H9 (cell line): ENCODE data around the gene DOHH. TPM values are rescaled to one million over a fixed set of nuclear protein-coding genes. Genes with fewer than 3 reads are reported as not detected.

Experiments
- DNase-seq: peaks from one replicate; pipeline ENCODE4 v3.0.0-alpha.2; 2017
- H2AFZ ChIP-seq: one replicate; pipeline ENCODE4 v1.6.1; 2013; ENCODE audit warnings: mild to moderate bottlenecking, low read length, control low read depth, moderate library complexity
- H2AK5ac ChIP-seq: 2 replicates; pipeline ENCODE4 v1.6.1; 2013; ENCODE audit warnings: low read length, control low read depth, mixed read lengths; ENCODE audit not compliant: insufficient read length
- H2BK120ac ChIP-seq: one replicate; pipeline ENCODE4 v1.6.1; 2013; ENCODE audit warnings: low read depth, mild to moderate bottlenecking, low read length, control low read depth, inconsistent platforms; ENCODE audit not compliant: poor library complexity, severe bottlenecking
- H2BK12ac ChIP-seq: 2 replicates; pipeline ENCODE4 v1.6.1; 2013; ENCODE audit warnings: low read length, control low read depth, mixed read lengths, low read depth; ENCODE audit not compliant: insufficient read length
- H2BK15ac ChIP-seq: 2 replicates; pipeline ENCODE4 v1.6.1; 2013; ENCODE audit warnings: low read depth, low read length, control low read depth
- H2BK20ac ChIP-seq: one replicate; pipeline ENCODE4 v1.6.1; 2013; ENCODE audit warnings: low read depth, mild to moderate bottlenecking, low read length, control low read depth, inconsistent platforms; ENCODE audit not compliant: poor library complexity, severe bottlenecking
- H2BK5ac ChIP-seq: 2 replicates; pipeline ENCODE4 v1.6.1; 2013; ENCODE audit warnings: low read length, control low read depth, mixed read lengths; ENCODE audit not compliant: insufficient read length
- H3K14ac ChIP-seq: 2 replicates; pipeline ENCODE4 v1.6.1; 2013; ENCODE audit warnings: low read length, control low read depth; ENCODE audit not compliant: insufficient read depth
- H3K18ac ChIP-seq: 2 replicates; pipeline ENCODE4 v1.6.1; 2013; ENCODE audit warnings: low read depth, mild to moderate bottlenecking, mixed read lengths, low read length, control low read depth; ENCODE audit not compliant: insufficient read length
- H3K23ac ChIP-seq: 2 replicates; pipeline ENCODE4 v1.6.1; 2013; ENCODE audit warnings: low read length, control low read depth, mixed read lengths, low read depth; ENCODE audit not compliant: insufficient read length
- H3K23me2 ChIP-seq: 2 replicates; pipeline ENCODE4 v1.6.1; 2013; ENCODE audit warnings: low read depth, mild to moderate bottlenecking, mixed read lengths, low read length, control low read depth; ENCODE audit not compliant: insufficient read length, poor library complexity, severe bottlenecking
- H3K27ac ChIP-seq: 2 replicates; pipeline ENCODE4 v1.5.1; 2013; ENCODE audit warnings: low read length, control low read depth, mixed read lengths, low read depth; ENCODE audit not compliant: insufficient read length
- H3K27me3 ChIP-seq: 2 replicates; pipeline ENCODE4 v1.6.1; 2013; ENCODE audit warnings: low read length, control low read depth, inconsistent platforms; ENCODE audit not compliant: insufficient read depth
- H3K4ac ChIP-seq: 2 replicates; pipeline ENCODE4 v1.6.1; 2013; ENCODE audit warnings: low read depth, mild to moderate bottlenecking, control low read depth, inconsistent platforms, low read length, moderate library complexity
- H3K4me1 ChIP-seq: 2 replicates; pipeline ENCODE4 v1.6.1; 2013; ENCODE audit warnings: low read length, control low read depth, inconsistent platforms; ENCODE audit not compliant: insufficient read depth
- H3K4me2 ChIP-seq: 2 replicates; pipeline ENCODE4 v1.6.1; 2013; ENCODE audit warnings: low read length, control low read depth, mixed read lengths; ENCODE audit not compliant: insufficient read length, insufficient read depth
- H3K56ac ChIP-seq: 2 replicates; pipeline ENCODE4 v1.6.1; 2013; ENCODE audit warnings: low read depth, mild to moderate bottlenecking, mixed read lengths, low read length, control low read depth; ENCODE audit not compliant: insufficient read length
- H3K79me1 ChIP-seq: 2 replicates; pipeline ENCODE4 v1.6.1; 2013; ENCODE audit warnings: low read depth, mild to moderate bottlenecking, moderate library complexity, low read length, control low read depth, inconsistent platforms; ENCODE audit not compliant: insufficient read depth, poor library complexity, severe bottlenecking
- H3K79me2 ChIP-seq: 2 replicates; pipeline ENCODE4 v1.6.1; 2013; ENCODE audit warnings: low read length, control low read depth, inconsistent platforms; ENCODE audit not compliant: insufficient read depth
- H3K9ac ChIP-seq: 2 replicates; pipeline ENCODE4 v1.6.1; 2013; ENCODE audit warnings: low read length, control low read depth, mixed read lengths; ENCODE audit not compliant: insufficient read length; ENCODE audit errors: extremely low read depth
- H3K9me3 ChIP-seq: one replicate; pipeline ENCODE4 v1.6.1; 2013; ENCODE audit warnings: low read depth, low read length, inconsistent platforms; ENCODE audit not compliant: control insufficient read depth
- H3T11ph ChIP-seq: one replicate; pipeline ENCODE4 v1.6.1; 2013; ENCODE audit warnings: mild to moderate bottlenecking, low read length, control low read depth, inconsistent platforms
- H4K20me1 ChIP-seq: one replicate; pipeline ENCODE4 v1.6.1; 2013; ENCODE audit not compliant: control insufficient read depth, insufficient read length, insufficient read depth
- H4K5ac ChIP-seq: 2 replicates; pipeline ENCODE4 v1.6.1; 2013; ENCODE audit warnings: low read depth, mild to moderate bottlenecking, mixed read lengths, low read length, control low read depth; ENCODE audit not compliant: insufficient read length
- H4K8ac ChIP-seq: replicated peaks from 2 replicates; pipeline ENCODE4 v1.6.1; 2013; ENCODE audit warnings: low read length, control low read depth, mixed read lengths, low read depth; ENCODE audit not compliant: insufficient read length
- H4K91ac ChIP-seq: 2 replicates; pipeline ENCODE4 v1.6.1; 2013; ENCODE audit warnings: low read depth, mild to moderate bottlenecking, moderate library complexity, mixed read lengths, low read length, control low read depth; ENCODE audit not compliant: insufficient read length
- H3K27ac Mint-ChIP-seq, 3 experiments: 2 replicates in 2 of 3; 3 replicates in 1 of 3; pipeline ENCODE4 v1.8.0; 2020 to 2021; ENCODE audit warnings: mixed read lengths in 3 of 3, mild to moderate bottlenecking in 1 of 3, moderate library complexity in 1 of 3
- H3K27me3 Mint-ChIP-seq: 2 replicates; pipeline ENCODE4 v1.8.0; 2021; ENCODE audit warnings: low read depth, mild to moderate bottlenecking, moderate library complexity, mixed read lengths
- H3K36me3 Mint-ChIP-seq, 3 experiments: 2 replicates in 2 of 3; 3 replicates in 1 of 3; pipeline ENCODE4 v1.8.0; 2020 to 2021; ENCODE audit warnings: low read depth in 3 of 3, mixed read lengths in 3 of 3; ENCODE audit not compliant: insufficient read depth in 1 of 3
- H3K4me1 Mint-ChIP-seq, 2 experiments: 2 replicates each; pipeline ENCODE4 v1.8.0; 2020; ENCODE audit warnings: mixed read lengths in 2 of 2
- H3K4me3 Mint-ChIP-seq, 2 experiments: 2 replicates in 1 of 2; 3 replicates in 1 of 2; pipeline ENCODE4 v1.8.0; 2020 to 2021; ENCODE audit warnings: mild to moderate bottlenecking in 2 of 2, mixed read lengths in 2 of 2, moderate library complexity in 1 of 2
- H3K9me3 Mint-ChIP-seq, 2 experiments: 2 replicates in 1 of 2; 3 replicates in 1 of 2; pipeline ENCODE4 v1.8.0; 2020; ENCODE audit warnings: mild to moderate bottlenecking in 2 of 2, mixed read lengths in 2 of 2, moderate library complexity in 1 of 2
- WGBS: extraction: QIAGEN DNeasy Blood & Tissue Kit; methylation state at CpG from one replicate; pipeline ENCODE4 v1.1.7; 2013; ENCODE audit warnings: missing lambda C conversion rate, low lambda C conversion rate, mixed read lengths; ENCODE audit not compliant: insufficient read length; ENCODE audit errors: extremely low coverage; 5-methylcytosine and 5-hydroxymethylcytosine counted together
- total RNA-seq: library from RNA; stranded (reverse); gene quantifications from 2 replicates; pipeline ENCODE4 v1.2.1, GENCODE V29; 2021
- TF ChIP-seq, protein P1 (sequence below): fragments of 200-600 bp; sonication (generic); conservative IDR thresholded peaks from 3 replicates; pipeline ENCODE4 v1.8.0; 2021; ENCODE audit warnings: antibody characterized with exemption, mild to moderate bottlenecking

DOHH gene
- total RNA-seq, 1 experiment from 2014 or later, result 16.5 TPM

DNA sequence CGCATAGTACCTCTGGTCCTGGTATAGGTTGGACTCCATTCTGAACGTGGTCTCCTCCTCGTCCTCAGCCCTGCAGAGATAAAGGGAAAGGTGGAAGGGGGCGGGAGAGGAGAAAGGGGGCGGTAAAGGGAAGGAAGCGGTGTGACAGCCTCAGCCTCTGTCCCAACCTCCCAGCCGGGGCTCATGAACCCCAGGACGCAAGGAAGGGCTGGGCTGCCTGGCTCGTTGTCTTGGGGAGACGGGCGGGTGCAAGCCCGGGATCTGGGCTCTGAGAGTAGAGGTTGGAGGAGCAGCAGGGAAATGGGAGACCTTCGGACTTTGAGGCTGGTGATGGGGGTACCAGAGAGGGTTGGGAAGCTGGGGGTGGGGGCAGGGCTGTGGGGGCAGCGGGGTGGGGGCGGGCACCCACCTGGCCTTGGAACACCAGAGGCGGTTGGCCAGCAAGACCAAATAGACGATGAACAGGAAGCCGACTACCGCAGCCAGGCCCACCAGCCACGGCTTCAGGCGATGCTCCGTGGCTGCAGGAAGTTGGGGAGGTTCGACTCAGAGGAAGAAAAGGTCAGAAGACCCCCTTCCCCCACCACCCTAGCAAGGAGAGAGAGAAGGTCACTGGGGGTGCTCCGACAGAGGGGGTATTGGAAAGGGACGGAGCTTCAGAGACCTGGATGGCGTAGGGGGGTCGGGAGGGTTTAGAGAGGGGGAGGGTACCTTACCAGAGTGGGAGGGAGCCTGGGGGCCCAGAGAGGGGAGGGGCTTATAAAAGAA lies 21.9 kb downstream of the DOHH start:
- no peak overlapping the region for H2AK5ac ChIP-seq
- H3K9me3 ChIP-seq, result no peaks in the 10 kb centered on the region
- H3K36me3 Mint-ChIP-seq, result no peaks in the 10 kb centered on the region; a peak in 1 of 7 replicates
- H3K4me1 ChIP-seq, result no peaks in the 10 kb centered on the region
- no peak overlapping the region for H2BK12ac ChIP-seq
- no peak overlapping the region for H3K9ac ChIP-seq
- H2AFZ ChIP-seq, result no peak overlapping the region
- peak; percentile 51 for DNase-seq
- 0 out of 5 replicates have a peak, but pooled peaks cover 0 to 8% of the 10 kb centered on the region in 2 experiments for H3K9me3 Mint-ChIP-seq
- peaks cover 7% of the 10 kb centered on the region for H3K27me3 Mint-ChIP-seq
- H3K4me3 Mint-ChIP-seq, result peak overlapping the region in 1 of 2 experiments; percentile 72; a peak in 3 of 5 replicates
- no peak overlapping the region for H4K91ac ChIP-seq
- no CpG with 5 or more reads among the region's 27 CpGs for WGBS
- no peak overlapping the region for H4K5ac ChIP-seq
- no peak overlapping the region for H3T11ph ChIP-seq
- H2BK120ac ChIP-seq, result no peak overlapping the region
- TF ChIP-seq, protein P1, sequence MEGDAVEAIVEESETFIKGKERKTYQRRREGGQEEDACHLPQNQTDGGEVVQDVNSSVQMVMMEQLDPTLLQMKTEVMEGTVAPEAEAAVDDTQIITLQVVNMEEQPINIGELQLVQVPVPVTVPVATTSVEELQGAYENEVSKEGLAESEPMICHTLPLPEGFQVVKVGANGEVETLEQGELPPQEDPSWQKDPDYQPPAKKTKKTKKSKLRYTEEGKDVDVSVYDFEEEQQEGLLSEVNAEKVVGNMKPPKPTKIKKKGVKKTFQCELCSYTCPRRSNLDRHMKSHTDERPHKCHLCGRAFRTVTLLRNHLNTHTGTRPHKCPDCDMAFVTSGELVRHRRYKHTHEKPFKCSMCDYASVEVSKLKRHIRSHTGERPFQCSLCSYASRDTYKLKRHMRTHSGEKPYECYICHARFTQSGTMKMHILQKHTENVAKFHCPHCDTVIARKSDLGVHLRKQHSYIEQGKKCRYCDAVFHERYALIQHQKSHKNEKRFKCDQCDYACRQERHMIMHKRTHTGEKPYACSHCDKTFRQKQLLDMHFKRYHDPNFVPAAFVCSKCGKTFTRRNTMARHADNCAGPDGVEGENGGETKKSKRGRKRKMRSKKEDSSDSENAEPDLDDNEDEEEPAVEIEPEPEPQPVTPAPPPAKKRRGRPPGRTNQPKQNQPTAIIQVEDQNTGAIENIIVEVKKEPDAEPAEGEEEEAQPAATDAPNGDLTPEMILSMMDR, result no peak
- H3K4me1 Mint-ChIP-seq, result peaks cover 8 to 23% of the 10 kb centered on the region in 2 experiments
- H3K4me2 ChIP-seq, result peak overlapping the region; percentile 58
- H3K27me3 ChIP-seq, result no peaks in the 10 kb centered on the region
- peak overlapping the region; percentile 20 for H3K18ac ChIP-seq
- no peak overlapping the region for H3K27ac ChIP-seq
- H3K23me2 ChIP-seq, result peaks cover 4% of the 10 kb centered on the region
- no peak overlapping the region for H3K14ac ChIP-seq
- no peak overlapping the region for H3K4ac ChIP-seq
- no peak overlapping the region for H4K8ac ChIP-seq
- no peak overlapping the region for H2BK20ac ChIP-seq
- no peak overlapping the region for H3K23ac ChIP-seq
- H2BK5ac ChIP-seq, result no peak overlapping the region
- H4K20me1 ChIP-seq, result no peaks in the 10 kb centered on the region
- H3K56ac ChIP-seq, result no peak overlapping the region
- H2BK15ac ChIP-seq, result no peak overlapping the region
- H3K79me1 ChIP-seq, result no peaks in the 10 kb centered on the region
- no peaks in the 10 kb centered on the region for H3K79me2 ChIP-seq
- H3K27ac Mint-ChIP-seq, result no peak overlapping the region
